ENCODE results near the gene PPP5C.

The PPP5C gene

DNA sequence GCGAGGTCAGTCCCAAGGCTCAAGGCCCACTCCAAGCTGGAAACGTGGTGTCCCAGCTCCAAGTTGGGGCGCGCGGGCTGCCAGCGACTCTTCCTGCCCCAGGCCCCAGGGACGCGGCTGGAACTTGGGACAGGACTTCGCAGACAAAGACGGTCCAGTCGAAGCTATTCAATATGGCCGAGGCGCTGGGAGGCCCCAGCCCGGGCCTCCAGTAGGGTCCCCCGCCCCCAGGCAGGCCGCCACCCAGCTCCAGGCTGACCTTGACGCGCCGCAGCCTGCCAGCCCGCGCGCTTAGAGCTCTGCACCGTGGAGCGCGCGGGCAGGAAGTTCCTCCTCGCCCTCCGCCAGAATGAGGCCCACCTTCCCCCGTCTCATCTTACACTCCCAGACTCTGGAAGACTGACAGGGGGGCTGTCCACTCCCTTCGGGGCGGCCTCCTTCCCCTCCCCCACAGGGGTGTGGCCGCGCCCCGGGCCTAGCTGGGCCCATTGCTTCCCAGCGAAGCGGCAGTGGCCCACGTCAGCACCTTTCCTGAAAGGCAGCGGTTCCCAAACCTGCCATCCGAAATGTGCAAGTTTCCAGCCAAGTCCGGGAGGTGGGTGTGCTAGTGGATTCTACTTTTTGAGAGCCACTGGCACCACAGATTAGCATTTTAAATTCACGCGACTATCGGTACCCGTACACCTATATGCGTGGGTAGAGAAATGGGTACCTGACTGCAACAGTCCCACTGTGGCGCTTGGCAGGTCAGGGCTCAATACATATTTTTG is 66.6 kb downstream of the PPP5C start, which contains the start of gene CCDC8:
Gene CCDC8, minus strand, starts transcription at position 303 of the 770 bp plus-strand sequence. CDS start 754 bp downstream, outside the sequence.
- TF ChIP-seq GATA3 (IDR thresholded peaks at IDR 0.05; ENCODE audit: low read depth, low read length): no peak
- TF ChIP-seq GATA2 (IDR thresholded peaks at IDR 0.05; ENCODE audit: low read depth, low read length): no peak

DNA sequence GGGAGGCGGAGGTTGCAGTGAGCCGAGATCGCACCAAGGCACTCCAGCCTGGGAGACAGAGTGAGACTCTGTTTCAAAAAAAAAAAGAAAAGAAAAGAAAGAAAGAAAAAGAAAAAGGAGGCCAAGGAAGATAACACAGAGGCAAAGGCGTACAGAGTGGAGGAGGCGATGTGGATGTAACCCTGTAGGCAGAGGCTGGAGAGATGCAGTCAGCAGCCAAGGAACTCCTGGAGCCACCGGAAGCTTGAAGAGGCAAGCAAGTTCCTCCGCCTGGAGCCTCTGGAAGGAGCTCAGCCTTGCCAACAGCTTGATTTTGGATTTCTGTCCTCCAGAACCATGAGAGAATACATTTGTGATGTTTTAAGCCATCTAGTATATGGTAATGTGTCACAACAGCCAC is 73.2 kb downstream of the PPP5C start:
- TF ChIP-seq GATA3 (IDR thresholded peaks at IDR 0.05; ENCODE audit: low read depth, low read length): no peak
- no peak for TF ChIP-seq GATA2 (IDR thresholded peaks at IDR 0.05; ENCODE audit: low read depth, low read length)

- TF ChIP-seq GATA2 (IDR thresholded peaks at IDR 0.05; ENCODE audit: low read depth, low read length) (no peak), GATA3 (IDR thresholded peaks at IDR 0.05; ENCODE audit: low read depth, low read length) (no peak)
These were observed 75.5 kb downstream of the PPP5C start for GRCh38 chr19:46422344-46422743.

- TF ChIP-seq GATA2 (IDR thresholded peaks at IDR 0.05; ENCODE audit: low read depth, low read length) (no peak), GATA3 (IDR thresholded peaks at IDR 0.05; ENCODE audit: low read depth, low read length) (no peak)
These were observed 76.3 kb downstream of the PPP5C start for GRCh38 chr19:46423188-46423587.

- no peak for TF ChIP-seq GATA2 (IDR thresholded peaks at IDR 0.05; ENCODE audit: low read depth, low read length)
- TF ChIP-seq GATA3 (IDR thresholded peaks at IDR 0.05; ENCODE audit: low read depth, low read length): no peak
These were observed 79.2 kb downstream of the PPP5C start for GRCh38 chr19:46426035-46426505.

- TF ChIP-seq GATA2 (IDR thresholded peaks at IDR 0.05; ENCODE audit: low read depth, low read length) (no peak), GATA3 (IDR thresholded peaks at IDR 0.05; ENCODE audit: low read depth, low read length) (no peak)
These were observed 79.7 kb downstream of the PPP5C start for GRCh38 chr19:46426506-46427162.

DNA sequence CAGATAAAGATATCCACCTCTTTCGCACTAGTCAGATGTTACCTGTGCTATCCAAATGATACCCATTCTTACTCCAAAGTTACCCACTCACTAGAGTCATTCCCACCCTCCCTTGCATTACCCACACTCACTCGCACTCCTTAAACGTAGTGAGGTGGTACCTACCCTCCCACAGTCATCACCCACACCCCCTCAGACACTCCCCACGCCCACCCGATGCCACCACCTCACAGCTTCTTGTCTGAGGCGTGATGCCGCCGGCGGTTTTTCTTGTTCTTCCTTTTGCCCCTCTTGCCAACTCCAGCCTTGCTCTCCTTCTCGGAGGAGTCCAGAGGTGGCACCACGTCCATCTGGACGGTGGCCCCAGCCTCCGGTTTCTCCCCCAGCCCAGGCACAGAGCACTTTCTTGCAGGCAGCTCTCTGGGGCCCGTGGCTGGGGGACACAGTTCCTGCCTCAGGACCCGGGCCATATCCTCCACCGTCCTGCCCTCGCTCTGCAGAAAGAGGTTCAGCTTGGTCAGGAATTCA is 80.7 kb downstream of the PPP5C start:
- TF ChIP-seq GATA2 (IDR thresholded peaks at IDR 0.05; ENCODE audit: low read depth, low read length): no peak
- TF ChIP-seq GATA3 (IDR thresholded peaks at IDR 0.05; ENCODE audit: low read depth, low read length): no peak

DNA sequence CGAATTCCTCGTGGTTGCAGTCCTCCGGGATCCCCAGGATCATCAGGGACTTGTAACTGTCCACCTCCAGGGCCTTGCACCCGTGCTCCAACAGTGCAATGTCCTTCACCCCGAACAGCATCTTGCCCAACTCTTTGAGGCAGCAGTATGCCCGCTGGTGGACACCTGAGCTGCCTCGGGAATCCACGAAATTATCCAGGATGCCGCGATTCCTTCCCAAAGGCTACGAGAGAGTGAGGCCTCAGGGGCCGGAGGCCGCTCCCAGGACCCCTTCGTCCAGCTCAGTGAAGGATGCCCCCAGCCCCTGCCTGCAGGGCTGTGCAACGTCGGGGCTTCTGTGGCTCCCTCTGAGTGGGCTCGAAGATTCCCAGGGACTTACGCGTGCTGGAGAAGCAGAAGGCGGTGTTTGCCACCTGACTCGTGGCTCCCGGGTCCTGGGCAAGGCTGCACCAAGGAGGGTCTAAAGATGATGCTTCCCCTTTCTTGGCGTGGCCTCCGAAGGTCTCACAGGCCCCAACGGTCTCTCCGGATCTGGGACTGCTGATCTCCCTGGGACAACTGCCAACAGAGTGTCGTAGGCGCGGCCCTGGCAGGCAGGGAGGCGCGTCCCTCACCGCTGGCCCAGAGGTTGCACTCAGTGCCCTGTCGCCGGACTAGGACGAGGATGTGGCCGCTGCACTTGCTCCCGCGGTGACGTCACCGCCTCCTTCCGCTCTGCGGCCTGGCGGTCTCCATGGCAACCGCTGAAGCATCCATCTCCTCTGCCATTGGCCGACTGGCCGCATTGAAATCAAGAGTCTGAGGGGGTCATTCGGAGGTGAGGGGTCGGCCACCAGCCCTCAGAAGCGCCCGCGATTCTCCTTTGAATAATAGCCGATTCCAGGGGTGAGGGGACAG is 81.6 kb downstream of the PPP5C start, which contains the start of gene PNMA8C:
Gene PNMA8C, minus strand, starts transcription at position 698 of the 897 bp plus-strand sequence. Its CDS starts 577 bp downstream, at position 121.
- no peak for TF ChIP-seq GATA3 (IDR thresholded peaks at IDR 0.05; ENCODE audit: low read depth, low read length)
- no peak for TF ChIP-seq GATA2 (IDR thresholded peaks at IDR 0.05; ENCODE audit: low read depth, low read length)

DNA sequence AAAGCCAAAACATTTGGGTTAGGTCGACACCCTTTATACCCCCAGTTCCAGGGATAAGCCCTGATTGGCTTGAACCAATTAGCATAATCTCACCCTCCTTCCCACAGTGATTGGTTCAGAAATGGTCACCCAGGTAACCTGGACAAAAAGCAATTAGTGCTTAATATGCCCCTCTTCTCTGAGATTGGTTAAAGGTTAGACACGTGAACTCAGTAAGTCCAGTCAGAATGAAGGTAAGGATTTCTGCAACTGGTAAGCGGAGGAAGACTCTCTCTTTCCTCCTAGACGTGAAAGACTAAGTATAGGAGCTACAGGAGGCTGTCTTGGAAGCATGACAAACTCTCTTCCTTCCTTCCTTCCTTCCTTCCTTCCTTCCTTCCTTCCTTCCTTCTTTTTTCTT is 83.1 kb downstream of the PPP5C start:
- TF ChIP-seq GATA2 (IDR thresholded peaks at IDR 0.05; ENCODE audit: low read depth, low read length): no peak
- TF ChIP-seq GATA3 (IDR thresholded peaks at IDR 0.05; ENCODE audit: low read depth, low read length): no peak

DNA sequence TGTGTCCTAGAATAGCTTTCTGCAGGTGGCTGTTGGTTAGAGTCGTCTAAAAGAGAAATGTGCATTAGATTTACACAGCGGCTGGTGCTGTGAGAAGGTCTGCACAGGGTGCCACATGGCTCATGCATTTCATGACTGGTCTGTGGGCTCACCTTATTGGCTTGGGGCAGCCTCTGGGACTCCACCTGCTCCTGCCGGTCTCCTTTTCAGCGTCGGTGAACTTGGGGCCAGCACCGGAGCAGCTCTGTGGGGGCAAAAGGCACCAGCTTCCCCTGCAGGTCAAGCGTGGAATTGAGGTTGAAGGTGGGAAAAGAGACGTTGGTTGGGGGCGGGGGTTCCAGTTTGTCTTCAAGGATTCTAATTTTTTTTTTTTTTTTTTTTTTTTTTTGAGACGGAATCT is 84.9 kb downstream of the PPP5C start:
- TF ChIP-seq GATA2 (IDR thresholded peaks at IDR 0.05; ENCODE audit: low read depth, low read length): no peak
- TF ChIP-seq GATA3 (IDR thresholded peaks at IDR 0.05; ENCODE audit: low read depth, low read length): no peak

- no peak for TF ChIP-seq GATA3 (IDR thresholded peaks at IDR 0.05; ENCODE audit: low read depth, low read length)
- TF ChIP-seq GATA2 (IDR thresholded peaks at IDR 0.05; ENCODE audit: low read depth, low read length): no peak
These were observed 88.1 kb downstream of the PPP5C start for GRCh38 chr19:46435009-46435408.
